Fibroblast of the conjunctiva (primary cell): ENCODE data around the gene UBTD1.
A peak's percentile ranks its signal among the peaks of the same experiment; 100 is the strongest.
"Not testable (repeated sequence)": the region's sequence is repeated elsewhere in the genome, so short reads cannot be mapped to it uniquely, and the experiment has no call there.

Experiments
- DNase-seq: peaks from one replicate; pipeline ENCODE4 v3.0.0-alpha.2; 2010; ENCODE audit warnings: low read depth

Gene UBTD1, protein sequence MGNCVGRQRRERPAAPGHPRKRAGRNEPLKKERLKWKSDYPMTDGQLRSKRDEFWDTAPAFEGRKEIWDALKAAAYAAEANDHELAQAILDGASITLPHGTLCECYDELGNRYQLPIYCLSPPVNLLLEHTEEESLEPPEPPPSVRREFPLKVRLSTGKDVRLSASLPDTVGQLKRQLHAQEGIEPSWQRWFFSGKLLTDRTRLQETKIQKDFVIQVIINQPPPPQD

GRCh38 chr10:97498841-97499560, at the start of gene UBTD1:
Gene UBTD1 (plus strand): TSS chr10:97498924. CDS start chr10:97499204, 280 bp downstream.
- no peak for DNase-seq

GRCh38 chr10:97450828-97451227, 47.9 kb upstream of the UBTD1 start:
- DNase-seq, result no peak

GRCh38 chr10:97451605-97452004, 47.1 kb upstream of the UBTD1 start:
- no peak for DNase-seq

DNA sequence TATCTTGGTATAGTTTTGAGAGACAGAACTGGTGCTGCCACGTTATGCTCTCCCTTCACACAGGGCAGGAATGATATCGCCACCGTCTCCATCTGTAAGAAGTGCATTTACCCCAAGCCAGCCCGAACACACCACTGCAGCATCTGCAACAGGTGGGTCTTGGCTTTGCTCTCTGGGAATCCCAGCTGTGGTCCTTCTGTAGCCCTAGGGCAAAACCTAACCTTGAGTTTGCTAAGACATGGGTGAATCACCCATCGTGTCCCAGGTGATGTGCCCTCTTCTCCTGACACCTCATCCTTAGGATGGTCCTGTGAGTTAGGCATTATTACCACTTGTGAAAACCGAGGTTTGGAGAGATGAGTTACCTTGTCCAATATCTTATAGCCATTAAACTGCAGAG, 46.4 kb upstream of the UBTD1 start:
- DNase-seq, result no peak

GRCh38 chr10:97454330-97455036, 44.2 kb upstream of the UBTD1 start:
- peak; percentile 26 for DNase-seq

GRCh38 chr10:97456034-97456685, 42.6 kb upstream of the UBTD1 start:
- DNase-seq, result no peak

DNA sequence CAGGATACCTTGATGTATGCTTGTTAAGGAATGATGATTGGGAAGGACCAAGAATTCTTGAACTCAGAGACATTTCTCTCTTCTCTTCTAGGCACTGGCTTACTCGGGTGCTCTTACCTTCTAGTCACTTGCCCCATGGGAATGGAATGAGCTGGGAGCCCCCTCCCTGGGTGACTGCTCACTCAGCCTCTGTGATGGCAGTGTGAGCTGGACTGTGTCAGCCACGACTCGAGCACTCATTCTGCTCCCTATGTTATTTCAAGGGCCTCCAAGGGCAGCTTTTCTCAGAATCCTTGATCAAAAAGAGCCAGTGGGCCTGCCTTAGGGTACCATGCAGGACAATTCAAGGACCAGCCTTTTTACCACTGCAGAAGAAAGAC, 42.0 kb upstream of the UBTD1 start:
- no peak for DNase-seq

DNA sequence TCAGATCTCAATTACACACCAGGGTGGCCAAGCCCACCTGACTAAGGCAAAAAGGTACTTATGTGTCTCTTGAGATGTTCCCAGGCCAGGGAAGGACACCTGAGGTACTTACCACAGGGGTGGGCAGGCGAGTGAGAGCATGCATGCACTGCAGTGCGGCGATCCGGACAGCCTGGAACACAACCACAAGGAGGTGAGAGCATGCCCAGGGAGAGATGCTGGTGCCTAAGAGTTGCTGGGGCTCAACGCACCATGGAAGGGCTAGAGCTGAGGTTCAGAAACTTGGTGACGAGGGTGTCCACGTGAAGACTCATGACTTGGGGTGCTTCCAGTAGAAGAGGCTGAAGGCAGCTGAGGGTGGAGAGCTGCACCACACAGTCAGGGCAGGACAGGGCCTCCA, 39.6 kb upstream of the UBTD1 start:
- DNase-seq, result no peak

GRCh38 chr10:97459933-97460332, 38.8 kb upstream of the UBTD1 start:
- DNase-seq, result no peak

- DNase-seq, result no peak
These were observed 36.4 kb upstream of the UBTD1 start for GRCh38 chr10:97462309-97462708.

DNA sequence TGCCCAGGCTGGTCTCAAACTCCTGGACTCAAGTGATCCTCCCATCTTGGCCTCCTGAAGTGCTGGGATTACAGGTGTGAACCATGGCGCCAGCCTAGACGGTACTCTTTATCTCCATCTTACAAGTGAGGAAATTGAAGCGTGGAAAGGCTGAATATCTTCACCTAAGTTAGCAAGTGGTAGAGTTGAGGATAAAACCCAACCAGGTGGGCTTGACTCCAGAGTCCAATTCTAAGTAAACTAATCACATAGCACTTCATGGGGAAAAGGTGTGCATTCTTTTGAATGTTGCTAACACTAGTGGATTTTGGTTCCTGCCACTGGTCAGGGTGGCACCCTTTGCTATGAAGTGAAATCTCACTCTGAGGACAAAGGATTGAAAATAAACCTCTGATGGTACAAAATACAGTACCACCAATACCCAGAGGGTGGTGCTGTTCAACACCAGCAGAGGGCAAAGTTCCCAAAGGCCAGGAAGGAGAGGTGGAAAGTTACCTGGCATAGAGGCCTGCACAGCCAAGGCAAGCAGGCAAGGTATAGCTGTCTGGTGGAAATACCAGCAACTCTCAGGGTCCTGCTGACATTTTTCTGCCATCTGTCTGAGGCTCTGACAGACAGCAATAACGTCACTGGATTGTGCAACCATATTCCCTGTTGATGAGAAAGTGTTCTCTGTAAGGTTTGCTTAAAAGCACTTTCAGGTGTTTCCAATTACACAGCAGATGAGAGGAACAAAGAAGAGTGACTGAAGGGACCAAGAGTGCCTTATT, 35.2 kb upstream of the UBTD1 start:
- DNase-seq, result peak; percentile 63

DNA sequence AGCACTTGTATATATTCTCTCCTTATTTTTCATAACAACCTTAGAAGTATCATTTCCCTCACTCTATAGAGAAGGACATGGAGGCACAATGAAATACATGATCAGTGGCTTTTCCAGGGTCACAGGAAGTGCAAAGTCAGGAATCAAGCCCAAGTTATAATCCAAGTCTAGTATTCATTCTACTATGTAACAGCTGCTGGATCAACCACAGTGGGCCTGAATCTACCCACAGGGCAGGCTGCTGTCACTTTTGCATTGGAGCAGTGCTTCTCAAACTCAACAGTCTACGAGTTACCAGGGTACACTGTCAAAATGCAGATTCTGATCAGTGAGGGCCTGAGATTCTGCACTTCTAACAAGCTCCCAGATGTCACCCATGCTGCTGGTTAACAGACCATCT, 34.5 kb upstream of the UBTD1 start:
- DNase-seq, result no peak

DNA sequence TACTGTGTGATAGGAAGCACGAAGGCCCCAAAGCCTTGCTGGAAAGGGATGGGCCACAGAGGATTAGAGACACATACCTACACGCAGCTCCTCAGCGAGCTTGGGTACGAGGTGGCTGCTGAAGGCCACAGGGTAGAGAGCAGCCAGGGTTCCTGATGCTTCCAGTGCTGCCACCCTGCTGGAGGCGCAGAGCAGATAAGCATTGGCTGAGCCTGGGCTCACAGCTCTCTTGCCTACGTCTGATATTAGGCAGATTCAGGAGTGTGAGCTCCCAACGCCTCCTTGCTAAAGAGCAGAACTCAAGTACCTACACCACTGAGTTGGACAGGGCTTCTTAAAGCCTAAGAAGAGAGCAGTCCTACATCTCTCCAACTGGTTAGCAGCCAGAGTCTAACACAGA, 32.7 kb upstream of the UBTD1 start:
- DNase-seq, result no peak

- DNase-seq, result no peak
These were observed 32.0 kb upstream of the UBTD1 start for GRCh38 chr10:97466755-97467154.

GRCh38 chr10:97468162-97468561, 30.6 kb upstream of the UBTD1 start:
- no peak for DNase-seq

- not testable (repeated sequence) for DNase-seq
These were observed 29.9 kb upstream of the UBTD1 start for GRCh38 chr10:97468781-97469180.

DNA sequence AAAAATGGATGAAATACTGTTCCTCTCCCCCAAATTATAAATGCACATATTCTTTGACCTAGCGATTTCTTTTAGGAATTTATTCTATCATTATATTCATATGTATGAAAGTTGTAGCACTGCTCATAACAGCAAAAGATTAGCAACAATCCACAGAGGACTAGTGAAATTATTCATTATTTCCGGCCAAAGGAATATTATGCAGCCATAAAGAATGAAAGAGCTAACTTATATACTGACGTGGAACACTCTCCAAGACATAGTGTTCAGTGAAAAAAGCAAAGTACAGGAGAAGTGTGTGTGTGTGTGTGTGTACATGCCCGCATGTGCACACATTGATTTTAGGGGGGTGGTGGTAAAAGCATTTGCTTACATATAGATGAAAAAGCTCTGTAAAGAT, 23.8 kb upstream of the UBTD1 start:
- DNase-seq, result no peak

DNA sequence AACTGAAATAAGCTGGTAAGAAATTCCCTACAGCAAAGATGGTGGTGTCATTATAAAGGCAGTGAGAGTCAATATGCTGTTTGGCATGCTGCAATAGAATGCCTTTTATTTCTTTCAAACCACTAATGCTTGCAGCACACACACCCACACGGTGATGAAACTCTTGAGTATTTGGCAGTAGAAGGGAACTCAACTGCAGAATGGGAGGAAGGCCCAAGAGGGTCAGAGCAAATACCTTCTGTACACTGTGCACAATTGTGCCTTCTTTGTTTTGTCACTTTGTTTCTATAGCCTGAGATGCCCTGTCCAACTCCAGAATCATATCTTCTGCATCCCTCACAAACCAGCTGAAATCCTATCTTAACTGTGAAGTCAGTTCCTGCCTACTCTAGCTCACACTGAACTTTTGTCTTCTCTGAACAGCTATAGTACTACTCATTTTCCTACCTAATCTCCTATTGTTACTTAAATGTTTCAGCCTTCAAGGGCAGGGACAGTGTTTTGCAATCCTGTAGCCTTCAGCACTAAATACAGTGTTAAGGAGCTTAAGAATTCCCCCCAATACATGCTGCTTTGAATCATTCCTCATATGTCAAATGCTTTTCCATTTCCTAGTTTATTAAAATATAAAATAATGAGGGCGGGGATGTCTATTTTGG, 22.7 kb upstream of the UBTD1 start:
- DNase-seq, result peak; percentile 63

GRCh38 chr10:97479410-97479809, 19.3 kb upstream of the UBTD1 start:
- DNase-seq, result not testable (repeated sequence)

DNA sequence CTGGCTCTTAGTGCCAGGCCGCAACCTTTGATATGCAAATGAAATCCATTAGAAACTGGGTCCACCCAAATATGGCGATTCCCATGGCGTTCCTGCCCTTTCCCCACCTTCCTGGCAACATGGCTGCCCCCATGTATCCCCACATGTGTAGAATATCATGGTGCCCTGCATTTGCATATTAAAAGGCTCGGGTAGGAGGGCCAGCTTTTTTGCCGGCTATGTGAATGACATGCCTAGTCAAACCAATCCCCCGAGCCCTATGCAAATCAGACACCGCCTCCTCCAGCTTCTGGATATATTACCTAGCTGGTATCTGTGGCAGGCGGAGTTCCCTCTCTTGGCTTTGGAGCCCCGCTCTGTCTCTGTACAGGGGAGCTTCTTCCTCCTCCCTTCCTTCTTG, 18.8 kb upstream of the UBTD1 start:
- no peak for DNase-seq

DNA sequence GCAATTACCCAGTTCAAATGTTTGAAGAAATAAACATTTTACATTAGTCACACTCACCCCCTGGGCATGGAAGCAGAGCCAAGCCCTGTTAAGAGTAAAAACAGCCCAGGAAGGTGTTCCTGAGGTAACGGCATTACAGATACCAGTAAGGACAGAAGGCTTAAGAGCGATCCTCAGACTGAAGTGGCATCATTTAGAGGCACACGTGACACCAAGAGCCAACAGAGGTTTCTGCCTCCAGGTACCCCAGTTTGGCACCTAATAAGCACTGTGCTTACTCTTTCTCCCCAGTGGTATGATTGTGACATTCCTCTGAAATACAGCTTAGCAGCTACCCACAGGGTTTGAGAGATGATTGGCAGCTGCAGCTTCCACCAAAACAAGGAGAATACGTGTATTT, 17.7 kb upstream of the UBTD1 start:
- no peak for DNase-seq
